CD8-positive, alpha-beta memory T cell (primary cell): ENCODE data around the gene THSD8. TPM values are rescaled to one million over a fixed set of nuclear protein-coding genes. Genes with fewer than 3 reads are reported as not detected.

Source experiments
- CTCF ChIA-PET: fragments of 350-600 bp; sonication (Branson Sonifier 250); formaldehyde crosslinking; loops from one replicate; lab custom pipeline; 2021; ENCODE audit warnings: antibody characterized with exemption; lab: Charles Lee
- POLR2A ChIA-PET: fragments of 350-600 bp; sonication (Branson Sonifier 250); formaldehyde crosslinking; loops from one replicate; lab custom pipeline; 2021; ENCODE audit warnings: antibody characterized with exemption; lab: Charles Lee
- DNase-seq, 5 donors: peaks; one replicate each; pipeline versions ENCODE4 v3.0.0 to v3.0.0-alpha.2; 2020 to 2022; ENCODE audit warnings: mixed read lengths in 1 of 5
- H3K27ac ChIP-seq: one replicate; pipeline ENCODE4 v1.7.0; 2013; ENCODE audit warnings: low read depth, mild to moderate bottlenecking, low read length, moderate library complexity
- H3K27me3 ChIP-seq: 2 replicates; pipeline ENCODE4 v1.7.0; 2013; ENCODE audit warnings: low read length, mild to moderate bottlenecking; ENCODE audit not compliant: insufficient read depth, poor library complexity, severe bottlenecking
- H3K36me3 ChIP-seq: 2 replicates; pipeline ENCODE4 v1.7.0; 2013; ENCODE audit warnings: mild to moderate bottlenecking, low read length, moderate library complexity; ENCODE audit not compliant: insufficient read depth
- H3K4me1 ChIP-seq: 2 replicates; pipeline ENCODE4 v1.7.0; 2013; ENCODE audit warnings: mild to moderate bottlenecking, low read length, moderate library complexity; ENCODE audit not compliant: insufficient read depth
- H3K4me3 ChIP-seq: 2 replicates; pipeline ENCODE4 v1.7.0; 2013; ENCODE audit warnings: mild to moderate bottlenecking, low read length
- H3K9me3 ChIP-seq: 2 replicates; pipeline ENCODE4 v1.7.0; 2013; ENCODE audit warnings: mild to moderate bottlenecking, low read length
- H3K27ac Mint-ChIP-seq, 8 donors: one replicate each; pipeline ENCODE4 v1.8.0; 2020 to 2021; ENCODE audit warnings: mixed read lengths in 8 of 8, mild to moderate bottlenecking in 6 of 8, inconsistent platforms in 3 of 8, moderate library complexity in 3 of 8
- H3K27me3 Mint-ChIP-seq, 2 donors: one replicate each; pipeline ENCODE4 v1.8.0; 2020 to 2021; ENCODE audit warnings: mixed read lengths in 2 of 2, mild to moderate bottlenecking in 1 of 2, moderate library complexity in 1 of 2
- H3K36me3 Mint-ChIP-seq, 3 donors: one replicate each; pipeline ENCODE4 v1.8.0; 2020 to 2021; ENCODE audit warnings: mixed read lengths in 3 of 3, inconsistent platforms in 1 of 3, mild to moderate bottlenecking in 1 of 3
- H3K4me1 Mint-ChIP-seq, 3 donors: one replicate each; pipeline ENCODE4 v1.8.0; 2020 to 2021; ENCODE audit warnings: mixed read lengths in 3 of 3, inconsistent platforms in 1 of 3, mild to moderate bottlenecking in 1 of 3
- H3K4me3 Mint-ChIP-seq, 7 donors: one replicate each; pipeline ENCODE4 v1.8.0; 2020 to 2021; ENCODE audit warnings: mixed read lengths in 7 of 7, mild to moderate bottlenecking in 6 of 7, moderate library complexity in 4 of 7, inconsistent platforms in 2 of 7
- H3K9me3 Mint-ChIP-seq, 5 donors: one replicate each; pipeline ENCODE4 v1.8.0; 2020 to 2022; ENCODE audit warnings: mixed read lengths in 5 of 5, mild to moderate bottlenecking in 3 of 5, moderate library complexity in 2 of 5, inconsistent platforms in 1 of 5
- polyA plus RNA-seq: library from polyadenylated mRNA; unstranded; fragments of 300-500 nt; fragmentation: Illumina TruSeq; gene quantifications from one replicate; pipeline ENCODE4 v1.2.3, GENCODE V29; 2021
- total RNA-seq, 2 experiments: library from RNA; stranded (reverse); gene quantifications; one replicate each; pipeline ENCODE4 v1.2.3, GENCODE V29; 2021

Gene THSD8
- total and polyA plus RNA-seq, 3 experiments from 2014 or later: 24.6 to 31.0 TPM; not detected in 1

DNA sequence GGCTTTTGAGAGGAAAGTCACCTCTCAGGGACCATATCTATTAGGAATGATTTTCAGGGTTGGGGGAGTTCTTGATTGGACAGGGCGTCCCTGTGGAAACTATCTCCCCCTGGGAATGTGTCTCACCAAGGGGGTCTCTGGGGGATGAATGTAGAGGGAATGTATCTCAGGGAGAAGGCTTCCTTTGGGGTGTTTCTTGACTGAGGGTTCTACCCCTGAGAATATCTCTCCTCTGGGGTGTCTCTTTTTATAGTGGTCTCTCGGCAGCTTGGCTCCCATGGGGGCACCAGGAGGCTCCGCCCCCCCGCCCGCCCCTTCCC, 31.5 kb downstream of the THSD8 start:
- Histone ChIP-seq H3K9me3 (no peaks in the 10 kb centered on the region), H3K4me3 (no peak overlapping the region), H3K27me3 (peaks cover 75% of the 10 kb centered on the region), H3K4me1 (peaks cover 17% of the 10 kb centered on the region), H3K36me3 (no peaks in the 10 kb centered on the region), H3K27ac (no peak overlapping the region)
- Mint-ChIP-seq H3K27me3 (peaks cover 81 to 82% of the 10 kb centered on the region in 2 donors), H3K36me3 (peaks cover 0 to 3% (median 0%) of the 10 kb centered on the region in 3 donors), H3K9me3 (peaks cover 0 to 7% (median 6%) of the 10 kb centered on the region in 5 donors), H3K4me1 (peaks cover 26 to 30% (median 29%) of the 10 kb centered on the region in 3 donors), H3K4me3 (peak overlapping the region in 6 of 7 donors; percentile 24 to 63 (median 50)), H3K27ac (peak overlapping the region in 2 of 8 donors; percentile 34 to 37)
- ChIA-PET POLR2A (no interaction called here), CTCF (no interaction called here)
- no peak for DNase-seq

DNA sequence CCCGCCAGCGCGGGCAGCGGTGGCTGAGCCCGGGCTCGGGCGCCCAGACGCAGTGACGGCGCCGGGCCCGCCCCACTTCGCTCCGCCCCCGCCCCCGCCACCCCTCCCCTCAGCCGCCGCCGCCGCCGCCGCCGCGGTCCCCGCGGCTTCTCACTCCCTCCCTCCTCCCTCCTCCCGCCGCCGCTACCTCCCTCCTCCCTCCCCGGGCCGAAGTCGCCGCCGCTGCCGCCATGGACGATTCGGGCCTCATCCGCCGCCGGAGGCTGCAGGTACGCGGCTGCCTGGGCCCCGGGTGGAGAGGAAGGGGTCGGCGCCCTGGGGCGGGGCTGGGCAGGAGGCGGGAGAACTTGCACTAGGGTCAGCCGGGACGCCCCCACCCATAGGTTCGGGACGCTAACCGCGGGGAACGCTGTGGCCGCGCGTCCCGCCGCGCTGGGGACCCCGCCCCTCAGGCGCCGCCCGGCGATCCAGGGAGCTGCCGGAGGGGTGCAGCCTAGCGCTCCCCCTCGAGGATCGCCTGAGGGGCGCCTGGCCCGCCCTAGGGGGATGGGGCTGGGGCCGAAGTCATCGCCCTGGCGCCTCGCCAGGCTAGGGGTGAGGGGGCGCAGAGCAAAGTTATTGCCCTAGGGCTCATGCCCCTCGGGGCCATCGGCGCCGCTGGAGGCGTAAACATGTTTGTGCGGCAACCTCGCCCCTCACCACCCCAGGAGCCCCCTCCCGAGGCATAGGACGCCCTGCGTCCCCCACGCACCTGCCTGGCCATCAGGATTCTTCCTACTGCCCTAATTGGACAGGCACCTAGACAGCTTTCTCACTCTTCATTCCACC, 32.1 kb downstream of the THSD8 start:
- peaks cover 73% of the 10 kb centered on the region for H3K27me3 ChIP-seq
- H3K4me3 Mint-ChIP-seq: peak overlapping the region in 6 of 7 donors; percentile 38 to 64 (median 43)
- no peak overlapping the region for H3K27ac ChIP-seq
- H3K4me1 Mint-ChIP-seq: peaks cover 26 to 33% (median 32%) of the 10 kb centered on the region in 3 donors
- H3K36me3 ChIP-seq: no peaks in the 10 kb centered on the region
- ChIA-PET POLR2A (no interaction called here), CTCF (interaction anchor here (1.4 to 1.7 kb wide), 2 partner anchors 38 to 68 kb away, joined by 3 to 4 read pairs; no protein-coding TSS in a partner anchor)
- DNase-seq: peak in 4 of 5 donors; percentile 21 to 60 (median 40)
- peaks cover 22% of the 10 kb centered on the region for H3K4me1 ChIP-seq
- H3K9me3 ChIP-seq: no peaks in the 10 kb centered on the region
- no peak overlapping the region for H3K4me3 ChIP-seq
- H3K27me3 Mint-ChIP-seq: peaks cover 78% of the 10 kb centered on the region in 2 donors
- peaks cover 0 to 3% (median 0%) of the 10 kb centered on the region in 3 donors for H3K36me3 Mint-ChIP-seq
- peak overlapping the region in 2 of 8 donors; percentile 65 to 67 for H3K27ac Mint-ChIP-seq
- H3K9me3 Mint-ChIP-seq: peaks cover 0 to 7% (median 6%) of the 10 kb centered on the region in 5 donors

DNA sequence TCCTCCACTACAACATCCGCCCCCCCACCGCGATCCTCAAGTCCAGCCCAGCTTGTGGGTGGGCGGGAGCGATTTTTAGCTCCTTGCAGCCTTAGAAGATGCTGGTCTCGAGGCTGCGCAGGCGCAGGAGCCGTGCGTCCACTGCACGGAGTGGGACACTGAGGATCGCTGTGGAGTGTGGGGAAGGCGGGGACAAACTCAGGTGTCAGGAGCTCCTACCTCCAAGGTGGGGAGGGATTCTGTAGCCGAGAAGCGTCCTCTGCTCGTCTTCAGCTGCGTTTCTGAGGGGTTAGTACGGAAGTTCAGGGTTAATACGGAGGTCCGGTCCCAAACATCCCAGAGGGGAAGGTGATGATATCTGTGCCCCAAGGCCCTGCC, 32.7 kb downstream of the THSD8 start, which contains the start of gene RTBDN:
RTBDN (minus strand) TSS at position 14 of the 378 bp plus-strand sequence. CDS start 4,600 bp downstream, outside the sequence.
- H3K36me3 ChIP-seq: no peaks in the 10 kb centered on the region
- peaks cover 0 to 3% (median 0%) of the 10 kb centered on the region in 3 donors for H3K36me3 Mint-ChIP-seq
- H3K4me3 ChIP-seq: no peak within 1 kb of the TSS
- H3K4me1 Mint-ChIP-seq: peaks cover 32 to 39% (median 38%) of the 10 kb centered on the region in 3 donors
- H3K27me3 Mint-ChIP-seq: peaks cover 79 to 80% of the 10 kb centered on the region in 2 donors
- H3K9me3 Mint-ChIP-seq: peaks cover 0 to 11% (median 6%) of the 10 kb centered on the region in 5 donors
- ChIA-PET POLR2A (no interaction called here), CTCF (interaction anchor here (1.4 to 1.7 kb wide), 2 partner anchors 38 to 68 kb away, joined by 3 to 4 read pairs; no protein-coding TSS in a partner anchor)
- H3K4me1 ChIP-seq: peaks cover 27% of the 10 kb centered on the region
- no peak for DNase-seq
- peaks cover 76% of the 10 kb centered on the region for H3K27me3 ChIP-seq
- H3K4me3 Mint-ChIP-seq: peak within 1 kb of the TSS; percentile 41 to 64 (median 50)
- peak within 1 kb of the TSS in 4 of 8 donors; percentile 34 to 67 (median 51) for H3K27ac Mint-ChIP-seq
- no peaks in the 10 kb centered on the region for H3K9me3 ChIP-seq
- H3K27ac ChIP-seq: no peak within 1 kb of the TSS

DNA sequence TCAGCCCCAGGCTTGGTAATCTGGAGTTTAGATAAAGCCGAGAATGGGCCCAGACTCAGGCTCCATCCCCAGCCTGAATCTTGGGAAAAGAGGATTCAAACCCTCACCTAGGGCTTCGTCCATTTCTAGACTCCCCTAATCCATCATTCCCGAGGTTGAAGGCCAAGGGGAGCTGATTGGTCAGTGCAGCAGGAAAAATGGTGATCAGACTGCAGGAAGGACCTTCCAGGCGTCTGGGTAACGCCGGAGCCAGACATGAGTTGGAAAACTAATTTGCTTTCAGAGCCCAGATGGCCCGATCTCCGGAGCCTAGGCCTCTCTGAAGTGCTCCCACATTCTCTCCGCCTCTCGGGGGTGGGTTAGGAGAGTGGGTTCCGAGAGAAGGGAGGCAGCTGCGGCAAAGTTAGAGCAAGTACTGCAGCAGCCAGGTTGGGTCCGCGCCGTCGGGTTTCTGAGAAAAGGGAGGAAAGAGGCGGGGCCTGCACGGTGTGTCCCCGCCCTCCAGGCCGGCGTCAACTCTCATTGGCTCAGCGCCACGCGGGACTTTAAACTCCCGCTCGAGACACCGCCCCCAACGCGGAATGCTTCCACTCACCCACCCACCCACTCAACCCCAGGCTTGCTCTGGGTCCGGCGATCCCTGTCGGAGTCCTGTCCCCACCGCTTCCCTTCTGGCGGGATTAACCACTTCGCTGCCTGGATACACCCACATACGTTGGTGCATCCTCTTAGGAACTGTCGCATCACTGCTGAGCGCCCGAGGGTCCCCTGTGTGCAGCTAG, 33.3 kb downstream of the THSD8 start:
- Mint-ChIP-seq H3K9me3 (peaks cover 0 to 12% (median 6%) of the 10 kb centered on the region in 5 donors), H3K27ac (peak overlapping the region in 1 of 8 donors; percentile 65), H3K36me3 (peaks cover 0 to 3% (median 0%) of the 10 kb centered on the region in 3 donors), H3K27me3 (peaks cover 80 to 81% of the 10 kb centered on the region in 2 donors), H3K4me3 (peak overlapping the region in 3 of 7 donors; percentile 42 to 49 (median 47)), H3K4me1 (peaks cover 32 to 44% (median 43%) of the 10 kb centered on the region in 3 donors)
- Histone ChIP-seq H3K27ac (no peak overlapping the region), H3K4me1 (peaks cover 27% of the 10 kb centered on the region), H3K27me3 (peaks cover 76% of the 10 kb centered on the region), H3K36me3 (no peaks in the 10 kb centered on the region), H3K4me3 (no peak overlapping the region), H3K9me3 (no peaks in the 10 kb centered on the region)
- no peak for DNase-seq
- ChIA-PET CTCF (interaction anchor here (1.4 to 1.7 kb wide), 2 partner anchors 39 to 69 kb away, joined by 3 to 4 read pairs; no protein-coding TSS in a partner anchor), POLR2A (no interaction called here)

DNA sequence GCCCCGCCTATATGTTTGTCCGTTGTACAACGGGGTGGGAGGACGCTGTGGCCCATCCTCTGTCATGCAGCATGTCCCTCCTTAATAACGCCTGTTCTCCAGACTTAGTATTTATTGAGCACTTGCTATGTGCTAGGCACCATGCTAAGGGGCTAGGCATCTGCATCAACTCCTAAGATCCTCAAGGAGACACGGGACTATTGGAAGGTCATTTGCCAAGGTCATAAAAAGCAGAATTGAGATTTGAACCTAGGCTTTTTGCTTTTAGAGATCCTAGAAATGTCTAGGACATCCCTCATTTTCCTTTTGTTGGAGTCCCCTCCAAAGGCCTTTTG, 34.6 kb downstream of the THSD8 start:
- H3K9me3 Mint-ChIP-seq: peaks cover 0 to 14% (median 3%) of the 10 kb centered on the region in 5 donors
- Histone ChIP-seq H3K4me1 (peaks cover 34% of the 10 kb centered on the region), H3K4me3 (no peak overlapping the region), H3K9me3 (no peaks in the 10 kb centered on the region), H3K27ac (no peak overlapping the region), H3K27me3 (peaks cover 76% of the 10 kb centered on the region), H3K36me3 (no peaks in the 10 kb centered on the region)
- no peak for DNase-seq
- H3K36me3 Mint-ChIP-seq: peaks cover 0 to 3% (median 0%) of the 10 kb centered on the region in 3 donors
- peaks cover 79 to 81% of the 10 kb centered on the region in 2 donors for H3K27me3 Mint-ChIP-seq
- H3K27ac Mint-ChIP-seq: no peak overlapping the region
- POLR2A ChIA-PET: no interaction called here
- H3K4me3 Mint-ChIP-seq: peak overlapping the region in 3 of 7 donors; percentile 20 to 53 (median 38)
- CTCF ChIA-PET: interaction anchor here (0.6 to 1.2 kb wide), 2 partner anchors 11 to 16 kb away, joined by 4 read pairs; no protein-coding TSS in a partner anchor
- peaks cover 41 to 57% (median 54%) of the 10 kb centered on the region in 3 donors for H3K4me1 Mint-ChIP-seq

DNA sequence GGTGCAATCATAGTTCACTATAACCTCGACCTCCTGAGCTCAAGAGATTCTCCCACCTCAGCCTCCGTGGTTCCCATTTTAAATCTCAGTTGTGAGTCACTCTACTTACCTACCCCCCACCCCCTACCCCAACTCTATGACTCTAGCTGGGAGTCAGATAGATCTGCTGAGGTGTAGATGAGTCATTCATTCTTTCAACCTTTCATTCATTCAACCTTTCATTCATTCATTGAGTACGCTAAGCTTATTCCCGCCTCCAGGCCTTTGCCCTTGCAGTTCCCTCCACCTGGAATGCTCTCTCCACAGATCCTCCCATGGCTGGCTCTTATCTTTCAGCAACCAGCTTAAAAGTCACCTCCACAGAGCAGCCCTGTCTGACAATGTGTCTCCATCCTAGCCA, 35.4 kb downstream of the THSD8 start:
- Mint-ChIP-seq H3K9me3 (peaks cover 0 to 14% (median 3%) of the 10 kb centered on the region in 5 donors), H3K4me1 (peaks cover 35 to 55% (median 52%) of the 10 kb centered on the region in 3 donors), H3K36me3 (peaks cover 0 to 4% (median 0%) of the 10 kb centered on the region in 3 donors), H3K27ac (peak overlapping the region in 2 of 8 donors; percentile 41 to 51), H3K27me3 (peaks cover 76 to 78% of the 10 kb centered on the region in 2 donors), H3K4me3 (peak overlapping the region in 5 of 7 donors; percentile 5 to 73 (median 47))
- H3K27me3 ChIP-seq: peaks cover 76% of the 10 kb centered on the region
- ChIA-PET CTCF (interaction anchor here (1.2 kb wide), 2 partner anchors 10 to 71 kb away, joined by 4 read pairs; no protein-coding TSS in a partner anchor), POLR2A (no interaction called here)
- no peak for DNase-seq
- H3K9me3 ChIP-seq: no peaks in the 10 kb centered on the region
- H3K27ac ChIP-seq: no peak overlapping the region
- peaks cover 36% of the 10 kb centered on the region for H3K4me1 ChIP-seq
- H3K36me3 ChIP-seq: no peaks in the 10 kb centered on the region
- H3K4me3 ChIP-seq: no peak overlapping the region

DNA sequence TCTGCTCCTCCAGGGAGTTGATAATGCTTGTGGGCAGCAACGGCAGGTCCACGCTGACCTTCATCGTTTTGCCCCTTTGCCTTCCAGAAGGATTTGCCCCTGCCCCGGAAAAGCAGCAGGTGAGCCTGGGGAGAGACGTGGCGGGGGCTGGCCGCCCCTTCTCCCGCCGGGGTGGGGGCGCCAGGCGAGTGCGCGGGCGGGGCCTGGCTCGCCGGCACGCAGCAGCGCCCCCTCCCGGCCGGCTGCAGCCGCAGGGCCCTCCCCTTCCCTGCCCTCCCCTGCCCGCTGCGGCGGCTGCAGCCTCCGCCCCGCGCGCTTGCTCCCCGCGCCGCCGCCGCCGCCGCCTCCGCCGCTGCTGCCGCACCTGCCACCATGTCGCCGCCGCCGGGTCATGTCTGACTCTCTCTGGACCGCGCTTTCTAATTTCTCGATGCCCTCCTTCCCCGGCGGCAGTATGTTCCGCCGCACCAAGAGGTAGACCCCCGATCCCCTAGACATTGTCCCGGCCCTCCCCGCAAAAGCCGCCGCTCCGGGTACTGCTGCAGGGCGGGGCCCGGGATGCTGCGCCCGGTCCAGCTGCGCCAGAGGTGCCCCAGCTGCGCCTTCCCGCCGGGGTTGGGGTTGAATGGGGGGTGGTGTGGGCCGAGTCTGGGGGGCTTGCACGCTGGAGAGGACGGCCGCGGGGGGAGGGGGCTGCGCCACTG, 36.5 kb downstream of the THSD8 start, which contains the start of gene MAST1:
MAST1 (plus strand) TSS at position 334 of the 704 bp plus-strand sequence; CDS start at position 392, 58 bp downstream.
- H3K27ac ChIP-seq: no peak within 1 kb of the TSS
- DNase-seq: peak; percentile 45 to 61 (median 50)
- no peaks in the 10 kb centered on the region for H3K9me3 ChIP-seq
- peaks cover 29 to 46% (median 42%) of the 10 kb centered on the region in 3 donors for H3K4me1 Mint-ChIP-seq
- peaks cover 25% of the 10 kb centered on the region for H3K4me1 ChIP-seq
- peaks cover 0 to 14% (median 2%) of the 10 kb centered on the region in 5 donors for H3K9me3 Mint-ChIP-seq
- H3K27me3 ChIP-seq: peaks cover 72% of the 10 kb centered on the region
- H3K27me3 Mint-ChIP-seq: peaks cover 71 to 73% of the 10 kb centered on the region in 2 donors
- peaks cover 0 to 1% (median 0%) of the 10 kb centered on the region in 3 donors for H3K36me3 Mint-ChIP-seq
- peak within 1 kb of the TSS; percentile 57 to 87 (median 76) for H3K4me3 Mint-ChIP-seq
- no peaks in the 10 kb centered on the region for H3K36me3 ChIP-seq
- peak within 1 kb of the TSS in 6 of 8 donors; percentile 24 to 85 (median 58) for H3K27ac Mint-ChIP-seq
- POLR2A ChIA-PET: interaction anchor here (0.7 kb wide), 1 partner anchor 29 kb away, joined by 3 read pairs; no protein-coding TSS in a partner anchor
- CTCF ChIA-PET: no interaction called here
- peak within 1 kb of the TSS; percentile 14 for H3K4me3 ChIP-seq
